ENCODE results near the gene PKP3.
"Not testable (repeated sequence)": the region's sequence is repeated elsewhere in the genome, so short reads cannot be mapped to it uniquely, and the experiment has no call there.

The PKP3 gene

DNA sequence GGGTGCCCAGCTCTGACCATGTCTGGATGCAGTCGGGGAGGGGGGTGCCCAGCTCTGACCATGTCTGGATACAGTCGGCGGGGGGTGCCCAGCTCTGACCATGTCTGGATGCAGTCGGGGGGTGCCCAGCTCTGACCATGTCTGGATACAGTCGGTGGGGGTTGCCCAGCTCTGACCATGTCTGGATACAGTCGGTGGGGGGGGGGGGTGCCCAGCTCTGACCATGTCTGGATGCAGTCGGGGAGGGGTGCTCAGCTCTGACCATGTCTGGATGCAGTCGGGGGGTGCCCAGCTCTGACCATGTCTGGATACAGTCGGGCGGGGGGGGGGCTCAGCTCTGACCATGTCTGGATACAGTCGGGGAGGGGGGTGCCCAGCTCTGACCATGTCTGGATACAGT is 17.5 kb downstream of the PKP3 start:
- not testable (repeated sequence) for DNase-seq (ENCODE audit: low read depth, low spot score)

- no peak for DNase-seq (ENCODE audit: low read depth, low spot score)
These were observed 18.7 kb downstream of the PKP3 start for GRCh38 chr11:412641-413119.

DNA sequence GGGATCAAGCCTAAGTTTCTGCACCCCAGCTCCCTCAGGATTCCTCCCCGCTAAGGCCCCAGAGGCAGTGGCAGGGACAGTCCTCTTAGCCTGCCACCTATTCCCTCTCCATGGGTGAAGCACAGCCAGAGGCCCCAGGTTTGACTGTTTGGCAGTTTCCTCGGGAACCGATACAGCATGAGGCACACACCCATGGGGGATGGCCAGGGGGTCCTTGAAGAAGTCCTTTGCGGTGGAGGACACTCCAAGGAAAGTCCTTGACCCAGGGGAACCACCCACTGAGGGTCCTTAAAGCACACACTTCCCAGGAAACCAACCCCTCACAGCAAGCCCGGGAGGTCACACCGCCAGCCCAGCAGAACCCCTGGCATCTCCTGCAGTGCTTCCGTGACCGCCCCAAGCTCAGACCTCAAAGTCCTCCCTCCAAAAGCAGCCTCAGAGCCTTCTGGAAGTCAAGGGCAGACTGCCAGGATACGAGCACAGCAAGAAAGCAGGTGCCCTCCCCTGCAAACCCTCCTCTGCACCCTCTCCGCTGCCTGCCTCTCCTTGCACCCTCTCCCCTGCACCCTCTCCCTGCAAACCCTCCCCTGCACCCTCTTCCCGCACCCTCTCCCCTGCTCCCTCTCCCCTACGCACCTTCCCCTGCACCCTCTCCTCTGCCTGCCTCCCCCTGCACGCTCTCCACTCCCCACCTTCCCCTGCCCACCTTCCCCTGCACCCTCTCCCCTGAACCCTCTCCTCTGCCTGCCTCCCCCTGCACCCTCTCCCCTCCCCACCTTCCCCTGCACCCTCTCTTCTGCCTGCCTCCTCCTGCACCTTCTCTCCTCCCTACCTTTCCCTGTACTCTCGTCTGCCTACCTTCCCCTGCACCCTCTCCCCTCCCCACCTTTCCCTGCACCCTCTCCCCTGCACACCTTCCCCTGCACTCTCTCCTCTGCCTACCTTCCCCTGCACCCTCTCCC is 19.4 kb downstream of the PKP3 start:
- DNase-seq (ENCODE audit: low read depth, low spot score) = no peak

- DNase-seq (ENCODE audit: low read depth, low spot score) = no peak
These were observed 20.4 kb downstream of the PKP3 start for GRCh38 chr11:414318-414857.

- DNase-seq (ENCODE audit: low read depth, low spot score) = no peak
These were observed 21.6 kb downstream of the PKP3 start for GRCh38 chr11:415640-416041.

DNA sequence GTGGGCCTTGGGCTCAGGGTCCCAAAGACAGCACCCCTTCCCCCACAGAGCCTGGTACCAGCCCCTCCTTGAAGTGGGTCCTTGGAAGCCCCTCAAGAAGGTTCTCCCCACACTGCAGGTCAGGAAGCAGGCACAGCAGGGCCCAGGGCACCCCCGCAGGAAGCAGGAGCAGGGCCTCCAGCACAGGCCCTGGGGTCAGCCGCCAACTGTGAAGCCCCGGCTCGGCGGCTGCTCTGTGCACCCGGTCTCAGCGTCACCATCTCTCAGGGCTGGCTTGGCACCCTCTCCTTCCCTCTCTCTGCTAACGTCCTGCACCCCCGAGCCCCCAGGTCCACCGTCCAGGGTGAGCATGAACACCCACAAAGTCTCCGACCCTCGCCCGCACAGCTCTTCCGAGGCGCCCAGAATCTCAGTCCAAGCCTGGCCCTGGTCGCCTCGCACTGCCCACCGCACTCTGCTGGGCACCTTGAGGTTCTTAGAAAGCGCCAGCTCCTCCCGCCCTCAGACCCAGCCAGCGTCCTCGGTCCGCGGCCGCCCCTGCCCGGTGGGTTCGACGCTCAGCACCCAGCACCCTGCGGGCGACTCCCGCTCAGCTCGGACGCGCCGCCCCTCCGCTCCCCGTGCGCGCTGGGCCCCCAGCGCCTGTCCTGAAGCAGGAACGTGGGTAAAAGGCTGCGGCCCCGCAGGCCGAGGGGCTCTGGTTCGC is 22.2 kb downstream of the PKP3 start:
- no peak for DNase-seq (ENCODE audit: low read depth, low spot score)

GRCh38 chr11:416757-417621 is 23.0 kb downstream of the PKP3 start:
- no peak for DNase-seq (ENCODE audit: low read depth, low spot score)

- no peak for DNase-seq (ENCODE audit: low read depth, low spot score)
These were observed 23.8 kb downstream of the PKP3 start for GRCh38 chr11:417652-418342.

DNA sequence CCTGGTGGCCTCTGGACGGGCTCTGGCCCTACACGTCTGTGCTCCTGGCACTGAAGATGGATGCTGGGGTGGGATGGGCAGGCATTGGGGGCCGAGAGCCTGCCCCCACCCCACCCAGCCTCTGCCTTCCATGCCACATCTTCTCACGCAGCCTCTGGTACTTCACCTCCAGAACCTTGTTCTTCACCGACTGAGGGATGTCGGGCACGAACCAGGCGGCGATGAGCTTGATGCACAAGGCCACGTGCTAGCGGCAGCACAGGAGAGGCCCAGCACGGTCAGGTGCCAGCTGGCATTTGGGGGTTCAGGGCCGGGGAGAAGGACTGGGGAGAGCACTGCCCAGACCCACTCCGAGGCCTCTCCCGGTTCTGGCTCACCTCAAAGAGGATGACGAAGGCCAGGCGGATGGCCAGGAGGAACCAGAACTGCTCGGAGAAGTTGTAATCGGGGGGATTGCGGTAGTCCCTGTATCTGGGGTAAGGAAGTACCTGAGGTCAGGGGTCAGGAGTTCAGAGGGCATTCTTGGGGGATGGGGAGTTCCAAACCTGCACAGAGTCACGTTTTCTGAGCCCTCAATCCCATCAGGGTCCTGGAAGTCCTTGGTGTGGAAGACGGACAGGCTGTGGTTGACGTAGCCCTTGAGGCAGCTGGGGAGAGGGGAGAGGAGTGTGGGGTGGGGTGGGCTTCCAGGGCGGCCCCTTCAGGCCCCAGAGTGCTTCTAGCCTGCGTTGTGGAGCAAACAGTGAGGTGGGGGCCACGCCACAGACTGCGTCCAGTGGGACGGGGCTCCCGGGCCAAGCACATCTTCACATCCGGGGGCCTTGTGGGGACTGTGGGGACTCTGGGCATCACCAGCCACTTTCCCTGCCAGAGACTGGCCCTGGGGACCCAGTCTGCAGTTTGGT is 24.6 kb downstream of the PKP3 start:
- DNase-seq (ENCODE audit: low read depth, low spot score) = no peak

GRCh38 chr11:419248-420005 is 25.4 kb downstream of the PKP3 start:
- DNase-seq (ENCODE audit: low read depth, low spot score) = no peak

- DNase-seq (ENCODE audit: low read depth, low spot score) = no peak
These were observed 26.3 kb downstream of the PKP3 start for GRCh38 chr11:420054-420910.

GRCh38 chr11:420911-421321 is 26.9 kb downstream of the PKP3 start:
- no peak for DNase-seq (ENCODE audit: low read depth, low spot score)

DNA sequence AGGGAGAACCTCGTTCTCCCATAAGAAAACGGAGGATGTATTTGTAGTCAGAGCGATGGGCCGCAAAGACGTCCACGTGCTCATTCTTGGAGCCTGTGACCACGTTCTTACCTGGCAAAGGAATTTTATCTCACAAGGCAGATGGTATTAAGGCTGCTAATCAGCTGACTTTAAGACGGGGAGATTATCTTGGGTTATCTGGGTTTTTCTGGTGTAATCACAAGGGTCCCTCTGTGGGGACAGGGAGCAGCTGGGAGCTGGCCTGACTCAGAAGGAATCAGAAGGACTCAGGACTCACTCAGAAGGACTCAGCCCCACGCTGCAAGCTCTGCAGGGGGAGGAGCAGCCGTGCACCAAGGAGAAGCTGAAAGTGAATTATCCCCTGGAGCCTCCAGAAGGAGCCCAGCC is 28.2 kb downstream of the PKP3 start:
- no peak for DNase-seq (ENCODE audit: low read depth, low spot score)

GRCh38 chr11:424232-424631 is 30.2 kb downstream of the PKP3 start:
- no peak for DNase-seq (ENCODE audit: low read depth, low spot score)

GRCh38 chr11:424766-425165 is 30.8 kb downstream of the PKP3 start:
- DNase-seq (ENCODE audit: low read depth, low spot score) = not testable (repeated sequence)

DNA sequence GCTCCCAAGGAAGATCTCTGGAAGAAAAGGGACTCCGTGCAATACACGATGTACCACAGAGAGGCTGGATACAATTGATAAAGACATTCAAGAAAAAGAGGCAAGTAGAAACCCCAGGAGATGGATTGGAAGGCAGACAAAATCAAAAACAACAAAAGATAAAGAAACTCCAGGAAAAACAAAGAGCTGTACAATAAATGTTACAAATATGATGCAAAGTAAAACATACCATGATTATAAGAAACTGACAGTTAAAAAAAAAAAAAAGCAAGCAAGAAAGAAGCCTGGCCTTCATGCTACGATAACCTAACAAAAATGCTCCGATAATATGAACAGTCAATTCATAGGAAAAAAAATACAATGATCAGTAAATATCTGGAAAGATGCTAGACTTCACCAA is 31.3 kb downstream of the PKP3 start:
- no peak for DNase-seq (ENCODE audit: low read depth, low spot score)

GRCh38 chr11:426851-427250 is 32.8 kb downstream of the PKP3 start:
- DNase-seq (ENCODE audit: low read depth, low spot score) = no peak

DNA sequence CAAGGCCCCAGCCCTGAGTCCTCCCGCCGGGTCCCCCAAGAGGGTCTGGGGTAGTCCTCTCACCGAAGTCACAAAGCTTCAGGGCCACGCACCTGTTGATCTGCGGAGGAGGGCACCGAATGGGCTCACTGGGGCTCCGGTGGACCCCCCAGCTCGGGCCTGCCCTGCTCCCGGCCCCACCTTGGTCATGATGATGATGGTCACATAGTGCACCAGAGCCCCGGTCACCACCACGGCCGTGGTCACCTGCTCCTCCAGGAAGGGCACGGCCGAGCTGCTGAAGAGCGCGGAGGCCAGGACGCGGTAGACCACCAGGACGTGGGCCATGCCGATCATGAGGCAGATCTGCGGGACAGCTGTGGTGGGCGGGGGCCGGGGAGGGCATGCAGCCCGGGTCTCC is 34.3 kb downstream of the PKP3 start:
- DNase-seq (ENCODE audit: low read depth, low spot score) = no peak
